GM19324 (cell line): ENCODE results near the gene SCGB3A1.

Experiments
- ATAC-seq: cut with Tn5 transposase; IDR thresholded peaks from one replicate; pipeline ENCODE4 v1.9.1; 2021; ENCODE audit warnings: mild to moderate bottlenecking, moderate library complexity; ENCODE audit not compliant: unreplicated experiment, low FRiP score

Gene SCGB3A1

GRCh38 chr5:180593446-180594206 is 2.3 kb upstream of the SCGB3A1 start:
- no peak for ATAC-seq

- no peak for ATAC-seq
Measured at GRCh38 chr5:180592176-180592575, 877 bp upstream of the SCGB3A1 start.

- ATAC-seq, result no peak
Measured at GRCh38 chr5:180590543-180591310, 572 bp downstream of the SCGB3A1 start.

- no peak for ATAC-seq
Measured at GRCh38 chr5:180589771-180590542, 1.3 kb downstream of the SCGB3A1 start.

- ATAC-seq, result no peak
Measured at GRCh38 chr5:180586870-180587269, 4.4 kb downstream of the SCGB3A1 start.

- ATAC-seq, result no peak
Measured at GRCh38 chr5:180586204-180586603, 5.1 kb downstream of the SCGB3A1 start.

- ATAC-seq, result no peak
Measured at GRCh38 chr5:180583738-180584137, 7.6 kb downstream of the SCGB3A1 start.

- ATAC-seq, result no peak
Measured at GRCh38 chr5:180580681-180581080, 10.6 kb downstream of the SCGB3A1 start.

- no peak for ATAC-seq
Measured at GRCh38 chr5:180575571-180575970, 15.7 kb downstream of the SCGB3A1 start.

GRCh38 chr5:180568914-180569313 is 22.4 kb downstream of the SCGB3A1 start:
- ATAC-seq, result no peak

- no peak for ATAC-seq
Measured at GRCh38 chr5:180563994-180564393, 27.3 kb downstream of the SCGB3A1 start.

- no peak for ATAC-seq
Measured at GRCh38 chr5:180558232-180558631, 33.1 kb downstream of the SCGB3A1 start.

GRCh38 chr5:180557217-180557809 is 34.0 kb downstream of the SCGB3A1 start:
- ATAC-seq, result no peak

- ATAC-seq, result no peak
Measured at GRCh38 chr5:180555168-180555921, 36.0 kb downstream of the SCGB3A1 start.

GRCh38 chr5:180553530-180553929 is 37.8 kb downstream of the SCGB3A1 start:
- ATAC-seq, result no peak

GRCh38 chr5:180548563-180548962 is 42.7 kb downstream of the SCGB3A1 start:
- no peak for ATAC-seq

- ATAC-seq, result no peak
Measured at GRCh38 chr5:180545248-180545647, 46.1 kb downstream of the SCGB3A1 start.

- ATAC-seq, result no peak
Measured at GRCh38 chr5:180541710-180542109, 49.6 kb downstream of the SCGB3A1 start.
